Colonic mucosa (tissue), 4 donors: Measurements from ENCODE around the gene GRIN1. TPM values are rescaled to one million over a fixed set of nuclear protein-coding genes. Genes with fewer than 3 reads are reported as not detected.

Experiments used
- DNase-seq: peaks from one replicate; pipeline ENCODE4 v3.0.0-alpha.2; 2020
- H3K27ac ChIP-seq: fragments of 200-600 bp; one replicate; pipeline ENCODE4 v1.8.0; 2021
- H3K27me3 ChIP-seq: fragments of 200-600 bp; one replicate; pipeline ENCODE4 v1.8.0; 2021
- H3K36me3 ChIP-seq: fragments of 200-600 bp; one replicate; pipeline ENCODE4 v1.8.0; 2021
- H3K4me1 ChIP-seq: fragments of 200-600 bp; one replicate; pipeline ENCODE4 v1.8.0; 2021; ENCODE audit warnings: mild to moderate bottlenecking
- H3K4me3 ChIP-seq: fragments of 200-600 bp; one replicate; pipeline ENCODE4 v1.8.0; 2021
- H3K9ac ChIP-seq, 2 donors: one replicate each; pipeline ENCODE4 v1.7.0; 2013; ENCODE audit warnings: control low read depth in 2 of 2, low read depth in 2 of 2, low read length in 2 of 2
- H3K9me3 ChIP-seq: fragments of 200-600 bp; one replicate; pipeline ENCODE4 v1.8.0; 2021
- CTCF ChIP-seq: fragments of 200-600 bp; IDR thresholded peaks from one replicate; pipeline ENCODE4 v1.8.0; 2022; ENCODE audit warnings: antibody characterized with exemption, mild to moderate bottlenecking
- intact Hi-C: fragments of 100-400 bp; cut with DNase I; formaldehyde crosslinking; loops from one replicate; pipeline ENCODE4 v1.14.1; 2022
- total RNA-seq, 2 donors: library from RNA; stranded (reverse); fragmentation: NEBNext Ultra II Directional in 1 of 2; extraction: Animal tissue kit (Norgen Biotek cat#: 25700) in 1 of 2; gene quantifications; one replicate each; pipeline ENCODE4 v1.2.1, GENCODE V29; 2021
- donor health status: healthy.
- donor health status: DM: no; HTN: no; CAD: no.
- donor health status: DM: no; HTN: no; CAD: no.

GRIN1 gene
- total RNA-seq, 2 donors from 2014 or later = 0.47 to 0.93 TPM

GRCh38 chr9:137110911-137111787, 27.8 kb upstream of the GRIN1 start:
- Histone ChIP-seq H3K9me3 (no peaks in the 10 kb centered on the region), H3K4me3 (no peak overlapping the region), H3K27ac (no peak overlapping the region), H3K27me3 (peaks cover 4% of the 10 kb centered on the region), H3K9ac (no peak overlapping the region), H3K36me3 (no peaks in the 10 kb centered on the region), H3K4me1 (no peaks in the 10 kb centered on the region)
- TF ChIP-seq CTCF = no peak
- no peak for DNase-seq
- intact Hi-C loops = no loop called here

- no peak overlapping the region for H3K9ac ChIP-seq
- DNase-seq = no peak
- no peaks in the 10 kb centered on the region for H3K36me3 ChIP-seq
- H3K4me3 ChIP-seq = no peak overlapping the region
- peaks cover 4% of the 10 kb centered on the region for H3K27me3 ChIP-seq
- no peak overlapping the region for H3K27ac ChIP-seq
- no peaks in the 10 kb centered on the region for H3K9me3 ChIP-seq
- intact Hi-C loops = no loop called here
- TF ChIP-seq CTCF = no peak
- H3K4me1 ChIP-seq = no peaks in the 10 kb centered on the region
These were observed 27.0 kb upstream of the GRIN1 start for GRCh38 chr9:137111788-137112563.

GRCh38 chr9:137112564-137113384, 26.2 kb upstream of the GRIN1 start:
- no peak for TF ChIP-seq CTCF
- no peak overlapping the region for H3K27ac ChIP-seq
- no peaks in the 10 kb centered on the region for H3K9me3 ChIP-seq
- intact Hi-C loops = no loop called here
- no peaks in the 10 kb centered on the region for H3K4me1 ChIP-seq
- H3K4me3 ChIP-seq = no peak overlapping the region
- H3K27me3 ChIP-seq = peaks cover 4% of the 10 kb centered on the region
- no peaks in the 10 kb centered on the region for H3K36me3 ChIP-seq
- DNase-seq = no peak
- no peak overlapping the region for H3K9ac ChIP-seq

- intact Hi-C loops = no loop called here
- Histone ChIP-seq H3K4me3 (peak overlapping the region; percentile 19), H3K9ac (no peak overlapping the region), H3K36me3 (no peaks in the 10 kb centered on the region), H3K4me1 (no peaks in the 10 kb centered on the region), H3K9me3 (no peaks in the 10 kb centered on the region), H3K27ac (no peak overlapping the region), H3K27me3 (peaks cover 4% of the 10 kb centered on the region)
- DNase-seq = no peak
- no peak for TF ChIP-seq CTCF
These were observed 25.4 kb upstream of the GRIN1 start for GRCh38 chr9:137113385-137114159.
